Measurements from ENCODE around the gene RIN1. TPM values are rescaled to one million over a fixed set of nuclear protein-coding genes. Genes with fewer than 3 reads are reported as not detected.
A peak's percentile ranks its signal among the peaks of the same experiment; 100 is the strongest.

Gene RIN1
- total and polyA plus RNA-seq, 9 of the 15 experiments (the other 6 are each of a cell fraction or from before 2014, with no cell fraction given) = 0.01 to 1.2 (median 0.45) TPM; not detected in 1

GRCh38 chr11:66336234-66337102 lies at the start of gene RIN1 (continued):
- TF ChIP-seq KLF16 (IDR thresholded peaks at IDR 0.05) = no peak
- no peak for TF ChIP-seq POLR3G (IDR thresholded peaks at IDR 0.05; ENCODE audit: extremely low read depth, insufficient read length, insufficient replicate concordance)
- TF ChIP-seq ARNT (IDR thresholded peaks at IDR 0.05) = no peak
- peak; percentile 81 for TF ChIP-seq ATF3 (IDR thresholded peaks at IDR 0.05)
- TF ChIP-seq ATF3 (CRISPR knock-in tag; conservative IDR thresholded peaks at IDR 0.05) = no peak
- TF ChIP-seq MECOM (CRISPR knock-in tag; IDR thresholded peaks at IDR 0.05) = peak; percentile 58; the same call in 1 of the 2 replicates
- TF ChIP-seq NONO (IDR thresholded peaks at IDR 0.05; ENCODE audit: low read depth in 2 of 2, low read length in 1 of 2) = no peak
- no peak for TF ChIP-seq GTF2A2 (tag; IDR thresholded peaks at IDR 0.05)
- no peak for TF ChIP-seq NR0B1 (IDR thresholded peaks at IDR 0.05; ENCODE audit: partially characterized antibody)
- TF ChIP-seq ZNF707 (CRISPR knock-in tag; conservative IDR thresholded peaks at IDR 0.05) = no peak
- TF ChIP-seq ESRRA (IDR thresholded peaks at IDR 0.05; ENCODE audit: borderline replicate concordance, low read depth) = peak; percentile 32; the same call in 1 of the 2 replicates
- TF ChIP-seq ELK3 (CRISPR knock-in tag; IDR thresholded peaks at IDR 0.05) = no peak
- no peak for TF ChIP-seq ARID1B (IDR thresholded peaks at IDR 0.05)
- TF ChIP-seq KDM4B (IDR thresholded peaks at IDR 0.05; ENCODE audit: borderline replicate concordance in 2 of 2, low read depth in 1 of 2) = no peak
- TF ChIP-seq ZNF24 (IDR thresholded peaks at IDR 0.05) = no peak
- TF ChIP-seq ZNF609 (CRISPR knock-in tag; IDR thresholded peaks at IDR 0.05; ENCODE audit: borderline replicate concordance) = no peak
- peak; percentile 96 for TF ChIP-seq RFX1 (IDR thresholded peaks at IDR 0.05)
- no peak for TF ChIP-seq MITF (IDR thresholded peaks at IDR 0.05)

All from K562 (cell line).